Measurements from ENCODE around the gene SF3B3. TPM values are rescaled to one million over a fixed set of nuclear protein-coding genes. Genes with fewer than 3 reads are reported as not detected.

SF3B3 gene
- total and polyA plus RNA-seq, 10 of the 15 experiments (the other 5 are each of a cell fraction or from before 2014, with no cell fraction given): 134 to 453 (median 215) TPM

DNA sequence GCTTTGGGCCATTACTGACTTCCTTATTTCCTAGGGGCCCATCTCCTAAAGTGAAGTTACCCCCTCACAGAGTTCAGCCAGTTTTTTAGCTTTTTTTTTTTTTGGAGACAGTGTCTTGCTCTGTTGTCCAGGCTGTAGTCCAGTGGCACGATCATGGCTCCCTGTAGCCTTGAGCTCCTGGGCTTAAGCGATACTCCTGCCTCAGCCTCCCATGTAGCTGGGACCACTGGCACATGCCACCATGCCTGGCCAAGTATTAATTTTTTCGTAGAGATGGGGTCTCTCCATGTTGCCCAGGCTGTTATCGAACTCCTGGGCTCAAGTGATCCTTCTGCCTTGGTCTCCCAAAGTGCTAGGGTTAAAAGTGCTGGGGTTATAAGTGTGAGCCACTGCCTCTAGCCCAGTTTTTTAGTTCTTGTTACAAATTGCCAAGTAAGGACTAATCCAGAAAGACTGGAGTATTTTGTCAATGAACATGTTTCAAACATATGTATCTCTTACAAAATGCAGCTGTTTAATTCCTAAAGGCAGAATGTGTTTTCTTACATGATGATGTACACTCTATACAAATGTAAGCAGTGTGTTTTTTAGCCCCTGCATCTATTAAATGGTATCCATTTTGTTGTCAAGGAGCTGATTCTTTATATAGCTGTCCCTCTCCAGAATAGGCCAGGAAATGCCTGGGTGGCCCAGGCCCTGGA lies 73.7 kb downstream of the SF3B3 start (continued):
- TF ChIP-seq, protein P1, sequence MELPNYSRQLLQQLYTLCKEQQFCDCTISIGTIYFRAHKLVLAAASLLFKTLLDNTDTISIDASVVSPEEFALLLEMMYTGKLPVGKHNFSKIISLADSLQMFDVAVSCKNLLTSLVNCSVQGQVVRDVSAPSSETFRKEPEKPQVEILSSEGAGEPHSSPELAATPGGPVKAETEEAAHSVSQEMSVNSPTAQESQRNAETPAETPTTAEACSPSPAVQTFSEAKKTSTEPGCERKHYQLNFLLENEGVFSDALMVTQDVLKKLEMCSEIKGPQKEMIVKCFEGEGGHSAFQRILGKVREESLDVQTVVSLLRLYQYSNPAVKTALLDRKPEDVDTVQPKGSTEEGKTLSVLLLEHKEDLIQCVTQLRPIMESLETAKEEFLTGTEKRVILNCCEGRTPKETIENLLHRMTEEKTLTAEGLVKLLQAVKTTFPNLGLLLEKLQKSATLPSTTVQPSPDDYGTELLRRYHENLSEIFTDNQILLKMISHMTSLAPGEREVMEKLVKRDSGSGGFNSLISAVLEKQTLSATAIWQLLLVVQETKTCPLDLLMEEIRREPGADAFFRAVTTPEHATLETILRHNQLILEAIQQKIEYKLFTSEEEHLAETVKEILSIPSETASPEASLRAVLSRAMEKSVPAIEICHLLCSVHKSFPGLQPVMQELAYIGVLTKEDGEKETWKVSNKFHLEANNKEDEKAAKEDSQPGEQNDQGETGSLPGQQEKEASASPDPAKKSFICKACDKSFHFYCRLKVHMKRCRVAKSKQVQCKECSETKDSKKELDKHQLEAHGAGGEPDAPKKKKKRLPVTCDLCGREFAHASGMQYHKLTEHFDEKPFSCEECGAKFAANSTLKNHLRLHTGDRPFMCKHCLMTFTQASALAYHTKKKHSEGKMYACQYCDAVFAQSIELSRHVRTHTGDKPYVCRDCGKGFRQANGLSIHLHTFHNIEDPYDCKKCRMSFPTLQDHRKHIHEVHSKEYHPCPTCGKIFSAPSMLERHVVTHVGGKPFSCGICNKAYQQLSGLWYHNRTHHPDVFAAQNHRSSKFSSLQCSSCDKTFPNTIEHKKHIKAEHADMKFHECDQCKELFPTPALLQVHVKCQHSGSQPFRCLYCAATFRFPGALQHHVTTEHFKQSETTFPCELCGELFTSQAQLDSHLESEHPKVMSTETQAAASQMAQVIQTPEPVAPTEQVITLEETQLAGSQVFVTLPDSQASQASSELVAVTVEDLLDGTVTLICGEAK (IDR thresholded peaks at IDR 0.05; ENCODE audit: borderline replicate concordance): no peak
- no peak for TF ChIP-seq ZNF24 (IDR thresholded peaks at IDR 0.05)
- no peak for TF ChIP-seq NFXL1 (IDR thresholded peaks at IDR 0.05; ENCODE audit: borderline replicate concordance)
- TF ChIP-seq, protein P2, sequence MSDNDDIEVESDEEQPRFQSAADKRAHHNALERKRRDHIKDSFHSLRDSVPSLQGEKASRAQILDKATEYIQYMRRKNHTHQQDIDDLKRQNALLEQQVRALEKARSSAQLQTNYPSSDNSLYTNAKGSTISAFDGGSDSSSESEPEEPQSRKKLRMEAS (IDR thresholded peaks at IDR 0.05; ENCODE audit: low read depth, low read length): no peak
- TF ChIP-seq KAT2A (conservative IDR thresholded peaks at IDR 0.05; ENCODE audit: control insufficient read depth, low read depth, low read length): no peak

DNA sequence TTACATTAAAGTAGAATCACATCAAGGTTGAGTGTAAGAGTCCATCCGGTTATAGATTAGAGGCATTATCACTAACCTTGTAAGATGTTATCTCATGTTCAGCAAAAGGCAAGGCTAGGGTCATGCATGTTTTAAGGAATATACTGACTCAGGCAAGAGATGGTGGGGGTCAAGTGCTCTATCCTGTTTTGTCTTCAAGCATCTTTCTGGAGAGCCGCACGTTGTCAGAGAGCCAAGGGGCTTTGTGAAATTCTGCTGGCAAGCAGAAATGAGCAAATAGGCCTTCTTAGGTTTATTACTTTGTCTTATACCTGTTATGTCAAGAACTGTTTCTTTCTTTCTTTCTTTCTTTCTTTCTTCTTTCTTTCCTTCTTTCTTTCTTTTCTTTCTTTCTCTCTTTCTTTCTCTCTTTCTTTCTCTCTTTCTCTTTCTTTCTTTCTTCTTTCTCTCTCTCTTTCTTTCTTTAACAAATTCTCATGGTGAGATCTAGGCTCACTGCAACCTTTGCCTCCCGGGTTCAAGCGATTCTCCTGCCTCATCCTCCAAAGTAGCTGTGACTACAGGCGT lies 75.4 kb downstream of the SF3B3 start:
- ChIA-PET POLR2A (no interaction called here), RAD21 (ENCODE audit: unreplicated experiment) (interaction anchor here (1.1 kb wide), 1 partner anchor 90 kb away, joined by 3 read pairs; no protein-coding TSS in a partner anchor), SMC1A (ENCODE audit: uncharacterized antibody, unreplicated experiment) (no interaction called here), CTCF (interaction anchor here (0.7 kb wide), 1 partner anchor 90 kb away, joined by 3 read pairs; no protein-coding TSS in a partner anchor)
- Histone ChIP-seq H3K4me2 (ENCODE audit: control insufficient read depth, insufficient read depth) (no peak overlapping the region), H3K79me2 (ENCODE audit: control insufficient read depth, insufficient read depth, low read length) (no peaks in the 10 kb centered on the region), H3K4me3 (no peak overlapping the region), H4K20me1 (ENCODE audit: control insufficient read depth, insufficient read depth) (no peaks in the 10 kb centered on the region), H3K9ac (ENCODE audit: control insufficient read depth, insufficient read depth, low read length) (no peak overlapping the region), H3K27ac (ENCODE audit: control insufficient read depth, insufficient read depth) (no peak overlapping the region), H3K27me3 (replicated peaks in 1 of 2; ENCODE audit: control insufficient read depth in 2 of 2, insufficient read depth in 2 of 2, low read length in 1 of 2) (peaks cover 0 to 3% of the 10 kb centered on the region in 2 experiments; a peak in 2 of 4 replicates), H3K36me3 (ENCODE audit: control insufficient read depth in 2 of 2, insufficient read depth in 2 of 2, low read length in 1 of 2) (no peaks in the 10 kb centered on the region), H3K9me3 (replicated peaks; ENCODE audit: control insufficient read depth, insufficient read depth, low read length) (no peaks in the 10 kb centered on the region), H3K4me1 (ENCODE audit: control insufficient read depth, insufficient read depth, low read length) (no peaks in the 10 kb centered on the region), H2AFZ (ENCODE audit: control insufficient read depth, low read depth, low read length) (no peak overlapping the region)
- WGBS (ENCODE audit: insufficient coverage, insufficient replicate concordance, low lambda C conversion rate, missing lambda C conversion rate): 84% methylated on average over 6 of the region's 6 CpGs
- no peak for FAIRE-seq
- in situ Hi-C loops (cut with MboI): no loop called here
- DNase-seq (ENCODE audit: low read depth, low spot score): no peak
- intact Hi-C loops (cut with micrococcal nuclease; ENCODE audit: unreplicated experiment): loop anchor here (10.0 kb wide), 1 partner anchor 176 kb away; no protein-coding TSS in a partner anchor
- ATAC-seq: no peak
- no TSS peak for BruUV-seq (replicated peaks)
- TF ChIP-seq FOXK2 (IDR thresholded peaks at IDR 0.05): no peak
- no peak for TF ChIP-seq HDAC2 (IDR thresholded peaks at IDR 0.05)
- TF ChIP-seq EED (IDR thresholded peaks at IDR 0.05; ENCODE audit: low read depth): no peak
- TF ChIP-seq YY1 (IDR thresholded peaks at IDR 0.05; ENCODE audit: low read depth, low read length): no peak
- no peak for TF ChIP-seq PML (IDR thresholded peaks at IDR 0.05; ENCODE audit: low read length)
- TF ChIP-seq SUPT20H (IDR thresholded peaks at IDR 0.05; ENCODE audit: borderline replicate concordance, control insufficient read depth, low read depth, low read length): no peak
- no peak for TF ChIP-seq ZNF207 (IDR thresholded peaks at IDR 0.05; ENCODE audit: borderline replicate concordance)
- TF ChIP-seq, protein P3, sequence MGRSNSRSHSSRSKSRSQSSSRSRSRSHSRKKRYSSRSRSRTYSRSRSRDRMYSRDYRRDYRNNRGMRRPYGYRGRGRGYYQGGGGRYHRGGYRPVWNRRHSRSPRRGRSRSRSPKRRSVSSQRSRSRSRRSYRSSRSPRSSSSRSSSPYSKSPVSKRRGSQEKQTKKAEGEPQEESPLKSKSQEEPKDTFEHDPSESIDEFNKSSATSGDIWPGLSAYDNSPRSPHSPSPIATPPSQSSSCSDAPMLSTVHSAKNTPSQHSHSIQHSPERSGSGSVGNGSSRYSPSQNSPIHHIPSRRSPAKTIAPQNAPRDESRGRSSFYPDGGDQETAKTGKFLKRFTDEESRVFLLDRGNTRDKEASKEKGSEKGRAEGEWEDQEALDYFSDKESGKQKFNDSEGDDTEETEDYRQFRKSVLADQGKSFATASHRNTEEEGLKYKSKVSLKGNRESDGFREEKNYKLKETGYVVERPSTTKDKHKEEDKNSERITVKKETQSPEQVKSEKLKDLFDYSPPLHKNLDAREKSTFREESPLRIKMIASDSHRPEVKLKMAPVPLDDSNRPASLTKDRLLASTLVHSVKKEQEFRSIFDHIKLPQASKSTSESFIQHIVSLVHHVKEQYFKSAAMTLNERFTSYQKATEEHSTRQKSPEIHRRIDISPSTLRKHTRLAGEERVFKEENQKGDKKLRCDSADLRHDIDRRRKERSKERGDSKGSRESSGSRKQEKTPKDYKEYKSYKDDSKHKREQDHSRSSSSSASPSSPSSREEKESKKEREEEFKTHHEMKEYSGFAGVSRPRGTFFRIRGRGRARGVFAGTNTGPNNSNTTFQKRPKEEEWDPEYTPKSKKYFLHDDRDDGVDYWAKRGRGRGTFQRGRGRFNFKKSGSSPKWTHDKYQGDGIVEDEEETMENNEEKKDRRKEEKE (IDR thresholded peaks at IDR 0.05): no peak

Data from GM12878 (cell line).